Uterus (tissue), 2 donors: ENCODE measurements around the gene MICAL3.

Source experiments
- POLR2A ChIP-seq, 2 donors: fragments of 450-650 bp; IDR thresholded peaks; one replicate each; pipeline ENCODE4 v1.6.1; 2016; ENCODE audit warnings: antibody characterized with exemption in 2 of 2, mild to moderate bottlenecking in 1 of 2, moderate library complexity in 1 of 2
- TF ChIP-seq, protein P1 (sequence below), 4 experiments: fragments of 200-600 bp in 2 of 4; fragments of 450-650 bp in 2 of 4; sonication (generic) in 2 of 4; IDR thresholded peaks; one replicate each; pipeline ENCODE4 v1.5.1; 2016 to 2019; ENCODE audit warnings: antibody characterized with exemption in 4 of 4, mild to moderate bottlenecking in 2 of 4, moderate library complexity in 1 of 4

- TF ChIP-seq, protein P1, sequence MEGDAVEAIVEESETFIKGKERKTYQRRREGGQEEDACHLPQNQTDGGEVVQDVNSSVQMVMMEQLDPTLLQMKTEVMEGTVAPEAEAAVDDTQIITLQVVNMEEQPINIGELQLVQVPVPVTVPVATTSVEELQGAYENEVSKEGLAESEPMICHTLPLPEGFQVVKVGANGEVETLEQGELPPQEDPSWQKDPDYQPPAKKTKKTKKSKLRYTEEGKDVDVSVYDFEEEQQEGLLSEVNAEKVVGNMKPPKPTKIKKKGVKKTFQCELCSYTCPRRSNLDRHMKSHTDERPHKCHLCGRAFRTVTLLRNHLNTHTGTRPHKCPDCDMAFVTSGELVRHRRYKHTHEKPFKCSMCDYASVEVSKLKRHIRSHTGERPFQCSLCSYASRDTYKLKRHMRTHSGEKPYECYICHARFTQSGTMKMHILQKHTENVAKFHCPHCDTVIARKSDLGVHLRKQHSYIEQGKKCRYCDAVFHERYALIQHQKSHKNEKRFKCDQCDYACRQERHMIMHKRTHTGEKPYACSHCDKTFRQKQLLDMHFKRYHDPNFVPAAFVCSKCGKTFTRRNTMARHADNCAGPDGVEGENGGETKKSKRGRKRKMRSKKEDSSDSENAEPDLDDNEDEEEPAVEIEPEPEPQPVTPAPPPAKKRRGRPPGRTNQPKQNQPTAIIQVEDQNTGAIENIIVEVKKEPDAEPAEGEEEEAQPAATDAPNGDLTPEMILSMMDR (IDR thresholded peaks at IDR 0.05), result no peak
- no peak for TF ChIP-seq POLR2A (IDR thresholded peaks at IDR 0.05)
Measured at GRCh38 chr22:17942721-17943120, 81.6 kb downstream of the MICAL3 start.
